ENCODE results near the gene XKR7. TPM values are rescaled to one million over a fixed set of nuclear protein-coding genes. Genes with fewer than 3 reads are reported as not detected.

XKR7 gene
- polyA plus RNA-seq, 1 donor from 2014 or later: 9.6 TPM

GRCh38 chr20:32029561-32029960 lies 61.6 kb downstream of the XKR7 start:
- Histone ChIP-seq H3K4me2 (ENCODE audit: low read length) (no peak overlapping the region), H3K9ac (ENCODE audit: low read length) (no peak overlapping the region), H3K79me2 (replicated peaks; ENCODE audit: insufficient read depth, low read length) (no peaks in the 10 kb centered on the region), H3K27ac (ENCODE audit: low read length) (no peak overlapping the region), H3K27me3 (ENCODE audit: insufficient read depth, low read depth, low read length) (peaks cover 15% of the 10 kb centered on the region), H4K20me1 (ENCODE audit: insufficient read depth) (no peaks in the 10 kb centered on the region), H3K4me3 (ENCODE audit: low read length) (no peak overlapping the region), H3K36me3 (ENCODE audit: insufficient read depth, low read length) (no peaks in the 10 kb centered on the region), H2AFZ (ENCODE audit: low read depth, low read length) (no peak overlapping the region), H3K9me2 (ENCODE audit: insufficient read depth, low read length) (no peaks in the 10 kb centered on the region), H3K9me3 (ENCODE audit: low read length) (no peaks in the 10 kb centered on the region), H3F3A (ENCODE audit: insufficient read depth, low read length, poor library complexity, severe bottlenecking) (no peaks in the 10 kb centered on the region)
- TF ChIP-seq CTCF (IDR thresholded peaks at IDR 0.05; ENCODE audit: poor library complexity, severe bottlenecking) (no peak), POLR2AphosphoS5 (IDR thresholded peaks at IDR 0.05) (no peak), EZH2 (IDR thresholded peaks at IDR 0.05; ENCODE audit: borderline replicate concordance, insufficient read depth, low read length, poor library complexity, severe bottlenecking) (no peak), MXI1 (conservative IDR thresholded peaks at IDR 0.05; ENCODE audit: poor library complexity, severe bottlenecking) (no peak), EP300 (conservative IDR thresholded peaks at IDR 0.05; ENCODE audit: poor library complexity, severe bottlenecking) (no peak), RAD21 (conservative IDR thresholded peaks at IDR 0.05) (no peak), SMC3 (conservative IDR thresholded peaks at IDR 0.05; ENCODE audit: poor library complexity) (no peak), TAF1 (IDR thresholded peaks at IDR 0.05; ENCODE audit: low read depth) (no peak), REST (IDR thresholded peaks at IDR 0.05; ENCODE audit: borderline replicate concordance) (no peak)

- Histone ChIP-seq H2AFZ (ENCODE audit: low read depth, low read length) (no peak overlapping the region), H3K9ac (ENCODE audit: low read length) (no peak overlapping the region)
Observed at GRCh38 chr20:32031007-32031958, 63.3 kb downstream of the XKR7 start.

More at GRCh38 chr20:32031007-32031958, 63.3 kb downstream of the XKR7 start:
- Histone ChIP-seq H3K79me2 (replicated peaks; ENCODE audit: insufficient read depth, low read length) (no peaks in the 10 kb centered on the region), H3K27me3 (ENCODE audit: insufficient read depth, low read depth, low read length) (peaks cover 20% of the 10 kb centered on the region), H3K9me3 (ENCODE audit: low read length) (no peaks in the 10 kb centered on the region), H3K4me3 (ENCODE audit: low read length) (peak overlapping the region; percentile 59), H3F3A (ENCODE audit: insufficient read depth, low read length, poor library complexity, severe bottlenecking) (no peaks in the 10 kb centered on the region), H4K20me1 (ENCODE audit: insufficient read depth) (no peaks in the 10 kb centered on the region), H3K9me2 (ENCODE audit: insufficient read depth, low read length) (no peaks in the 10 kb centered on the region), H3K36me3 (ENCODE audit: insufficient read depth, low read length) (no peaks in the 10 kb centered on the region), H3K4me2 (ENCODE audit: low read length) (peak overlapping the region; percentile 46), H3K27ac (ENCODE audit: low read length) (no peak overlapping the region)
- TF ChIP-seq POLR2AphosphoS5 (IDR thresholded peaks at IDR 0.05): no peak
- TF ChIP-seq TAF1 (IDR thresholded peaks at IDR 0.05; ENCODE audit: low read depth): no peak
- TF ChIP-seq CTCF (IDR thresholded peaks at IDR 0.05; ENCODE audit: poor library complexity, severe bottlenecking): peak; percentile 100
- peak; percentile 95 for TF ChIP-seq RAD21 (conservative IDR thresholded peaks at IDR 0.05)
- TF ChIP-seq EZH2 (IDR thresholded peaks at IDR 0.05; ENCODE audit: borderline replicate concordance, insufficient read depth, low read length, poor library complexity, severe bottlenecking): no peak
- no peak for TF ChIP-seq REST (IDR thresholded peaks at IDR 0.05; ENCODE audit: borderline replicate concordance)
- peak; percentile 99 for TF ChIP-seq SMC3 (conservative IDR thresholded peaks at IDR 0.05; ENCODE audit: poor library complexity)
- peak; percentile 8 for TF ChIP-seq EP300 (conservative IDR thresholded peaks at IDR 0.05; ENCODE audit: poor library complexity, severe bottlenecking)
- peak; percentile 37 for TF ChIP-seq MXI1 (conservative IDR thresholded peaks at IDR 0.05; ENCODE audit: poor library complexity, severe bottlenecking)
